GM12878 (cell line): ENCODE data around the gene PAK6. TPM values are rescaled to one million over a fixed set of nuclear protein-coding genes. Genes with fewer than 3 reads are reported as not detected.

Experiments
- ATAC-seq: fragments of 200-7000 bp; cut with Tn5 transposase; 3 replicates; pipeline ENCODE4 v1.9.1; 2020; ENCODE audit warnings: mild to moderate bottlenecking, moderate library complexity
- BruUV-seq: library from RNA; stranded (reverse); fragments of 400-500 nt; replicated peaks from 2 replicates; lab custom pipeline; 2021; lab: Mats Ljungman, UMichigan
- CTCF ChIA-PET: fragments of 300-600 bp; sonication (Branson Sonifier 250); formaldehyde crosslinking; extraction: SDS; loops from one replicate; lab custom pipeline; 2021; ENCODE audit warnings: inconsistent platforms; lab: Yijun Ruan, JAX
- POLR2A ChIA-PET: fragments of 350-600 bp; formaldehyde crosslinking; extraction: SDS; loops from one replicate; lab custom pipeline; 2021; ENCODE audit warnings: inconsistent platforms; lab: Charles Lee
- RAD21 ChIA-PET: fragments of 300-600 bp; sonication (Branson Sonifier 250); formaldehyde crosslinking; loops from one replicate; lab custom pipeline; 2023; ENCODE audit warnings: antibody characterized with exemption; ENCODE audit not compliant: unreplicated experiment; lab: Charles Lee
- SMC1A ChIA-PET: fragments of 300-600 bp; sonication (Branson Sonifier 250); formaldehyde crosslinking; loops from one replicate; lab custom pipeline; 2023; ENCODE audit not compliant: unreplicated experiment, uncharacterized antibody; lab: Charles Lee
- DNase-seq: peaks from one replicate; pipeline ENCODE4 v3.0.0-alpha.2; 2011; ENCODE audit warnings: low read depth, low spot score
- FAIRE-seq: peaks from 3 replicates; lab custom pipeline; 2011; peaks lifted over from hg19 to GRCh38; lab: Jason Lieb, UNC
- H2AFZ ChIP-seq: 2 replicates; pipeline ENCODE4 v1.6.0; 2011; ENCODE audit warnings: low read depth, low read length, control low read depth; ENCODE audit not compliant: control insufficient read depth
- H3K27ac ChIP-seq: 2 replicates; pipeline ENCODE4 v1.5.1; 2011; ENCODE audit warnings: control low read depth; ENCODE audit not compliant: control insufficient read depth, insufficient read depth
- H3K27me3 ChIP-seq, 2 experiments: replicated peaks in 1 of 2; 2 replicates each; pipeline versions ENCODE4 v1.6.0 to v1.6.1; 2011; ENCODE audit warnings: low read length in 1 of 2; ENCODE audit not compliant: control insufficient read depth in 2 of 2, insufficient read depth in 2 of 2
- H3K36me3 ChIP-seq, 2 experiments: 2 replicates each; pipeline ENCODE4 v1.5.1; 2011; ENCODE audit warnings: low read length in 1 of 2; ENCODE audit not compliant: control insufficient read depth in 2 of 2, insufficient read depth in 2 of 2
- H3K4me1 ChIP-seq: 2 replicates; pipeline ENCODE4 v1.6.1; 2011; ENCODE audit warnings: mild to moderate bottlenecking, low read length, moderate library complexity, mixed read lengths; ENCODE audit not compliant: control insufficient read depth, insufficient read depth
- H3K4me2 ChIP-seq: 2 replicates; pipeline ENCODE4 v1.6.0; 2011; ENCODE audit warnings: control low read depth; ENCODE audit not compliant: control insufficient read depth, insufficient read depth
- H3K4me3 ChIP-seq: fragments of 200-600 bp; sonication (generic); 2 replicates; pipeline ENCODE4 v1.5.1; 2016
- H3K79me2 ChIP-seq: 2 replicates; pipeline ENCODE4 v1.6.0; 2011; ENCODE audit warnings: low read length; ENCODE audit not compliant: control insufficient read depth, insufficient read depth
- H3K9ac ChIP-seq: 2 replicates; pipeline ENCODE4 v1.8.0; 2011; ENCODE audit warnings: low read length, control low read depth, mixed read lengths; ENCODE audit not compliant: control insufficient read depth, insufficient read depth
- H3K9me3 ChIP-seq: replicated peaks from 3 replicates; pipeline ENCODE4 v1.5.1; 2011; ENCODE audit warnings: mild to moderate bottlenecking, low read length; ENCODE audit not compliant: control insufficient read depth, insufficient read depth
- H4K20me1 ChIP-seq: 2 replicates; pipeline ENCODE4 v1.6.0; 2011; ENCODE audit not compliant: control insufficient read depth, insufficient read depth
- ATF7 ChIP-seq: fragments of 450-650 bp; IDR thresholded peaks from 2 replicates; pipeline ENCODE4 v1.6.1; 2016; ENCODE audit warnings: low read depth, mild to moderate bottlenecking
- BMI1 ChIP-seq: fragments of 450-650 bp; IDR thresholded peaks from 2 replicates; pipeline ENCODE4 v1.6.1; 2016; ENCODE audit warnings: mild to moderate bottlenecking, moderate library complexity, borderline replicate concordance
- EZH2 ChIP-seq: IDR thresholded peaks from 2 replicates; pipeline ENCODE4 v1.6.1; 2012; ENCODE audit warnings: low read depth, mild to moderate bottlenecking, control low read depth, inconsistent platforms, low read length, borderline replicate concordance; ENCODE audit not compliant: control insufficient read depth
- GABPA ChIP-seq: IDR thresholded peaks from 2 replicates; pipeline ENCODE4 v1.6.1; 2014; ENCODE audit warnings: antibody characterized with exemption, low read depth, mild to moderate bottlenecking, inconsistent platforms
- MTA2 ChIP-seq: fragments of 450-650 bp; IDR thresholded peaks from 2 replicates; pipeline ENCODE4 v1.6.1; 2016; ENCODE audit warnings: low read depth, mild to moderate bottlenecking, moderate library complexity
- SP1 ChIP-seq: IDR thresholded peaks from one replicate; pipeline ENCODE4 v1.6.1; 2011; ENCODE audit warnings: low read depth, low read length
- TCF7 ChIP-seq: IDR thresholded peaks from 2 replicates; pipeline ENCODE4 v1.6.1; 2014; ENCODE audit warnings: antibody characterized with exemption, borderline replicate concordance
- ZNF217 ChIP-seq: fragments of 450-650 bp; IDR thresholded peaks from 2 replicates; pipeline ENCODE4 v1.6.1; 2017; ENCODE audit warnings: antibody characterized with exemption, mild to moderate bottlenecking
- WGBS: methylation state at CpG from one replicate; pipeline ENCODE4 v1.1.6; 2016; ENCODE audit warnings: low lambda C conversion rate; ENCODE audit not compliant: insufficient replicate concordance, insufficient coverage; ENCODE audit errors: missing lambda C conversion rate; 5-methylcytosine and 5-hydroxymethylcytosine counted together
- in situ Hi-C: fragments of 300-500 bp; cut with MboI; formaldehyde crosslinking; loops from 9 replicates; pipeline ENCODE4 v1.14.3; 2018; ENCODE audit warnings: mixed read lengths
- intact Hi-C: fragments of 100-400 bp; cut with micrococcal nuclease; formaldehyde crosslinking; loops from one replicate; pipeline ENCODE4 v1.14.2; 2022; ENCODE audit not compliant: unreplicated experiment
- polyA plus RNA-seq, 11 experiments: library from polyadenylated mRNA; depleted of rRNA in 4 of 11; unstranded in 6 of 11; stranded (reverse) in 5 of 11; fragments of >200 nt; fragmentation: Nextera tagmentation in 4 of 11; fragmentation: Illumina TruSeq in 1 of 11; extraction: Ambion mirVana in 4 of 11; extraction: Trizol in 1 of 11; gene quantifications; 1 replicate in 1 of 11; 2 replicates in 10 of 11; pipeline versions ENCODE4 v1.2.1 to v1.2.3, GENCODE V29; 2011 to 2016; ENCODE audit warnings: inconsistent platforms in 2 of 11, missing spikeins in 2 of 11, low read depth in 1 of 11
- total RNA-seq, 4 experiments: library from RNA; depleted of rRNA in 3 of 4; stranded (reverse); fragments of >200 nt in 3 of 4; fragmentation: Illumina TruSeq in 1 of 4; extraction: Trizol in 1 of 4; gene quantifications; 2 replicates each; pipeline versions ENCODE4 v1.2.1 to v1.2.3, GENCODE V29; 2013 to 2021
- TF ChIP-seq, protein P1 (sequence below): fragments of 450-650 bp; IDR thresholded peaks from 2 replicates; pipeline ENCODE4 v1.6.1; 2017; ENCODE audit warnings: mild to moderate bottlenecking, low read depth, inconsistent platforms; ENCODE audit not compliant: poor library complexity, severe bottlenecking
- TF ChIP-seq, protein P2 (sequence below): fragments of 450-650 bp; IDR thresholded peaks from 2 replicates; pipeline ENCODE4 v1.6.1; 2018; ENCODE audit warnings: mild to moderate bottlenecking, low read depth, moderate library complexity; ENCODE audit not compliant: partially characterized antibody
- TF ChIP-seq, protein P3 (sequence below): IDR thresholded peaks from 2 replicates; pipeline ENCODE4 v1.6.1; 2012; ENCODE audit warnings: low read depth, low read length, improper control_type of control experiment

Gene PAK6
- total and polyA plus RNA-seq, 10 of the 15 experiments (the other 5 are each of a cell fraction or from before 2014, with no cell fraction given) = 0.07 to 0.92 (median 0.31) TPM; not detected in 2

DNA sequence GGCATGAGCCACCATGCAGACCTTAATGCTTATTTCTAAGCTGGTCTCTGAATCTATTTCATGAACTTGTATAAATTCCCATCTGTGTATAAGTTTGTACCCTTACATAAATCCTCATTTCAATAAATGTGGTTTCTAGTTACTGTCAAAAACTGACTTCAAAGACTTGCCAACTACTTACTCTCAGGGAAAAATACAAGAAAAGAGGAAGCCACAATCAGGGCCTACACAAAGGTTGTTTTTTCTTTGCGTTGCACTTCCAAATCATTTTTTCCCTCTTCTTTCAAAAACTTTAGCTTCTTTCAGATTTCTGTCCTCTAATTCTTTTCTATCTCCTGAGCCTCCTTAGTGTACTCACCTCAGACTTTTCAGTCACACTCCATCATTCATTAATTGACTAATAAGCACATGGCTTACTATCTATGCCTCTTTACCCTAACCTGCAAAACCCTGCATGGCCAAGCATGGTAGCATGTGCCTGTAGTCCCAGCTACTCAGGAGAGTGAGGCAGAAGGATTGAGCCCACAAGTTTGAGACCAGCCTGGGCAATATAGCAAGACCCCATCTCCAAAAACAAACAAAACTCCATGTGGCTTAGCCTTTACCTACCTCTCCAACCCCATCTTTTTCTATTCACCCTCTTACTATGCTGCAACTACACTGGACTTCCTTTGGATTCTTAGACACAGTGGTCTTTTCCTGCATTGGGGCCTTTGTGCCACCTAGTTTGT, 40.3 kb upstream of the PAK6 start (continued):
- TF ChIP-seq BMI1 = no peak
- no peak for TF ChIP-seq TCF7
- TF ChIP-seq, protein P1, sequence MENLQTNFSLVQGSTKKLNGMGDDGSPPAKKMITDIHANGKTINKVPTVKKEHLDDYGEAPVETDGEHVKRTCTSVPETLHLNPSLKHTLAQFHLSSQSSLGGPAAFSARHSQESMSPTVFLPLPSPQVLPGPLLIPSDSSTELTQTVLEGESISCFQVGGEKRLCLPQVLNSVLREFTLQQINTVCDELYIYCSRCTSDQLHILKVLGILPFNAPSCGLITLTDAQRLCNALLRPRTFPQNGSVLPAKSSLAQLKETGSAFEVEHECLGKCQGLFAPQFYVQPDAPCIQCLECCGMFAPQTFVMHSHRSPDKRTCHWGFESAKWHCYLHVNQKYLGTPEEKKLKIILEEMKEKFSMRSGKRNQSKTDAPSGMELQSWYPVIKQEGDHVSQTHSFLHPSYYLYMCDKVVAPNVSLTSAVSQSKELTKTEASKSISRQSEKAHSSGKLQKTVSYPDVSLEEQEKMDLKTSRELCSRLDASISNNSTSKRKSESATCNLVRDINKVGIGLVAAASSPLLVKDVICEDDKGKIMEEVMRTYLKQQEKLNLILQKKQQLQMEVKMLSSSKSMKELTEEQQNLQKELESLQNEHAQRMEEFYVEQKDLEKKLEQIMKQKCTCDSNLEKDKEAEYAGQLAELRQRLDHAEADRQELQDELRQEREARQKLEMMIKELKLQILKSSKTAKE = no peak
- no peak for TF ChIP-seq GABPA
- TF ChIP-seq SP1 = no peak

DNA sequence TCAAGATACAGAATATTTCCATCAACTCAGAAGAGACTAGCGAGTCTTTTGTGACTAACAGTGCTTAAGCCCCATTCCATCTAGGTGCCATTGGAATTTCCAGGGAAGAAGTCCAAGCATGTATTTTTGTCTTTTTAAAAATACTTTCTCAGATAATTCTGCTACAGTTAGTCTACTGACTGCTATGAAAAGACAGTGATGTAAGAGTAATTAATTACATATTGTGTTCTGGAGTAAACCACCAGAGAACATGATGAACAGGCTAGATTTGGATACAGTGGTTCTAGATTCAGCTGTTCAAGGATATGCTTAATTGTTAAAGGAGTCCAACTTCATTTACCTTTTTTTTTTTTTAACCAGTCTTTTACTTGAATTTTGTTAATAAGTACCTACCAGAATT, 34.8 kb upstream of the PAK6 start:
- no peak overlapping the region for H2AFZ ChIP-seq
- no peaks in the 10 kb centered on the region for H3K27me3 ChIP-seq
- H3K4me2 ChIP-seq = no peak overlapping the region
- no peaks in the 10 kb centered on the region for H3K4me1 ChIP-seq
- no TSS peak for BruUV-seq
- H3K9me3 ChIP-seq = no peaks in the 10 kb centered on the region
- DNase-seq (no peak), ATAC-seq (no peak), FAIRE-seq (no peak)
- WGBS = 100% methylated on average over 1 of the region's 1 CpG
- H3K36me3 ChIP-seq = peaks cover 7 to 46% of the 10 kb centered on the region in 2 experiments
- H3K4me3 ChIP-seq = no peak overlapping the region
- in situ Hi-C loops = no loop called here
- no peak for TF ChIP-seq ATF7
- TF ChIP-seq, protein P2, sequence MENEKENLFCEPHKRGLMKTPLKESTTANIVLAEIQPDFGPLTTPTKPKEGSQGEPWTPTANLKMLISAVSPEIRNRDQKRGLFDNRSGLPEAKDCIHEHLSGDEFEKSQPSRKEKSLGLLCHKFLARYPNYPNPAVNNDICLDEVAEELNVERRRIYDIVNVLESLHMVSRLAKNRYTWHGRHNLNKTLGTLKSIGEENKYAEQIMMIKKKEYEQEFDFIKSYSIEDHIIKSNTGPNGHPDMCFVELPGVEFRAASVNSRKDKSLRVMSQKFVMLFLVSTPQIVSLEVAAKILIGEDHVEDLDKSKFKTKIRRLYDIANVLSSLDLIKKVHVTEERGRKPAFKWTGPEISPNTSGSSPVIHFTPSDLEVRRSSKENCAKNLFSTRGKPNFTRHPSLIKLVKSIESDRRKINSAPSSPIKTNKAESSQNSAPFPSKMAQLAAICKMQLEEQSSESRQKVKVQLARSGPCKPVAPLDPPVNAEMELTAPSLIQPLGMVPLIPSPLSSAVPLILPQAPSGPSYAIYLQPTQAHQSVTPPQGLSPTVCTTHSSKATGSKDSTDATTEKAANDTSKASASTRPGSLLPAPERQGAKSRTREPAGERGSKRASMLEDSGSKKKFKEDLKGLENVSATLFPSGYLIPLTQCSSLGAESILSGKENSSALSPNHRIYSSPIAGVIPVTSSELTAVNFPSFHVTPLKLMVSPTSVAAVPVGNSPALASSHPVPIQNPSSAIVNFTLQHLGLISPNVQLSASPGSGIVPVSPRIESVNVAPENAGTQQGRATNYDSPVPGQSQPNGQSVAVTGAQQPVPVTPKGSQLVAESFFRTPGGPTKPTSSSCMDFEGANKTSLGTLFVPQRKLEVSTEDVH = no peak
- TF ChIP-seq ZNF217 = no peak
- TF ChIP-seq, protein P3, sequence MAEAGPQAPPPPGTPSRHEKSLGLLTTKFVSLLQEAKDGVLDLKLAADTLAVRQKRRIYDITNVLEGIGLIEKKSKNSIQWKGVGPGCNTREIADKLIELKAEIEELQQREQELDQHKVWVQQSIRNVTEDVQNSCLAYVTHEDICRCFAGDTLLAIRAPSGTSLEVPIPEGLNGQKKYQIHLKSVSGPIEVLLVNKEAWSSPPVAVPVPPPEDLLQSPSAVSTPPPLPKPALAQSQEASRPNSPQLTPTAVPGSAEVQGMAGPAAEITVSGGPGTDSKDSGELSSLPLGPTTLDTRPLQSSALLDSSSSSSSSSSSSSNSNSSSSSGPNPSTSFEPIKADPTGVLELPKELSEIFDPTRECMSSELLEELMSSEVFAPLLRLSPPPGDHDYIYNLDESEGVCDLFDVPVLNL = no peak
- TF ChIP-seq MTA2 = no peak
- no peak for TF ChIP-seq EZH2
- TF ChIP-seq, all 136 proteins: peak for 0
- no peaks in the 10 kb centered on the region for H3K79me2 ChIP-seq
- no peaks in the 10 kb centered on the region for H4K20me1 ChIP-seq
- ChIA-PET RAD21 (interaction anchor here (0.9 to 1.4 kb wide), 2 partner anchors 99 to 158 kb away, joined by 3 to 4 read pairs; no protein-coding TSS in a partner anchor), POLR2A (interaction anchor here (0.7 kb wide), 1 partner anchor 446 kb away, joined by 3 read pairs; no protein-coding TSS in a partner anchor), SMC1A (interaction anchor here (0.9 to 1.1 kb wide), 2 partner anchors 12 to 158 kb away, joined by 3 to 4 read pairs; no protein-coding TSS in a partner anchor), CTCF (interaction anchor here (0.8 to 1.6 kb wide), 3 partner anchors 13 to 159 kb away, joined by 3 to 5 read pairs (median 4); no protein-coding TSS in a partner anchor)
- H3K9ac ChIP-seq = no peak overlapping the region
- no peak overlapping the region for H3K27ac ChIP-seq
- intact Hi-C loops = no loop called here
